ENCODE data around the gene DAZAP1. TPM values are rescaled to one million over a fixed set of nuclear protein-coding genes. Genes with fewer than 3 reads are reported as not detected.

Gene DAZAP1
- total RNA-seq, 2 experiments from 2014 or later = 214 to 217 TPM

DNA sequence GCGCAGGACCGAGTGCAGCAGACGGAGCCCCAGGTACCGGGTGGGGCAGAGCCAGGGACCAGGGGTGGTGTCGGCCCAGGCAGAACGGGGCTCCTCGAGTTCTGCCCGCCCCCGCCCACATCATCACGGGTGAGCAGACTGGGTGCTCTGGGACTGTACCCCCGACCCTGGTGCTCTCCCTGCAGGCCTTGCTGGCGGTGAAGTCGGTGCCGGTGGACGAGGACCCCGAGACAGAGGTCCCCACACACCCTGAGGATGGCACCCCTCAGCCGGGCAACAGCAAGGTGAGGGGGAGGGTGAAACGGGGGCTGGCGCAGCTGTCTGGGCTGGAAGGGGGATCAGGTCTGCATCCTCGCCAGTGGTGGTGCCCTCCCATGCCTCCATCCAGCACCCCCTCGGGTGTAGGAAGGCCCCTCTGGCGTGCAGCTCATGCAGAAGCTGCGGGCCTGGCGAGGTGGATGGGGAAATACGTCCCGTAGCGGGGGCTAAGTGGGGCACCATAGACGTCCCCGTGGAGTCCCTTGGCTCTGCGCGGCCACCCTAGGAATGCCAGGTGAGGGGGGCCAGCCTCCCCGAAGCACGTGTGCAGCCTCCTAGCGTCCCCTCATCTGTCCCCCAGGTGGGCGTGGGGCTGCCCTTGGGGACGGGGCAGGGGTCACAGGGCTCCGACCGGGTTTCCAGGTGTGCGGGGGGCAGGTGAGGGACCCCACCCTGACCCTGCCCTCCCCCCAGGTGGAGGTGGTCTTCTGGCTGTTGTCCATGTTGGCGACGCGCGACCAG, 48.9 kb downstream of the DAZAP1 start:
- Mint-ChIP-seq H3K27ac (no peak overlapping the region), H3K27me3 (peaks cover 42% of the 10 kb centered on the region), H3K36me3 (no peaks in the 10 kb centered on the region), H3K9me3 (no peaks in the 10 kb centered on the region), H3K4me3 (no peak overlapping the region), H3K4me1 (peaks cover 5% of the 10 kb centered on the region)
- ATAC-seq (ENCODE audit: low read depth) = no peak
- no peak for DNase-seq
- POLR2A ChIA-PET = interaction anchor here (0.7 to 1.4 kb wide), 4 partner anchors 9 to 299 kb away, joined by 3 to 4 read pairs (median 3); partner anchors contain the start of gene CIRBP

DNA sequence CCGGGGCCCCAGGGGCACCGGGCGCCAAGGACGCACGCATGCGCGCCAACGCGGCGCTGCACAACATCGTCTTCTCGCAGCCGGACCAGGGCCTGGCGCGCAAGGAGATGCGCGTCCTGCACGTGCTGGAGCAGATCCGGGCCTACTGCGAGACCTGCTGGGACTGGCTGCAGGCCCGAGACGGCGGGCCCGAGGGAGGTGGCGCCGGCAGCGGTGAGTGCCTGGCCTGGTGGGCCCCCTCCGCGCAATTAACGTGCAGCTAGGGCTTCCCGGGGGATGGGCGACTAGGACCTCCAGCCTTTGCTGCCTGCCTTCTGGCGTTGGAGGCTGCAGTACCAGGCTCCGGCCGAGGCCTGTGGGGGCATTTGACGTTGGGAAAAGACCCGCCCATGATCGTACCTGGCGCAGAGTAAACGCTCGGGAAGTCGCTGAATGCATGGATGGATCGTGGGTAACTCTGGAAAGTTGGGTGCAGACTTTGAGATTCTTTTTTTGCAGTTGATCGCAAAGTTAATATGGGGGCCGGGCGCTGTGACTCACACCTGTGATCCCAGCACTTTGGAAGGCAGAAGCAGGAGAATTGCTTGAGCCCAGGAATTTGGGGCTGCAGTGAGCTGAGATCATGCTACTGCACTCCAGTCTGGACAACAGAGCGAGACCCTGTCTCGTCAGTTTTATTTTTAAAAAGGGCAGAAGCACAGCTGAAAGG, 49.8 kb downstream of the DAZAP1 start:
- H3K4me3 Mint-ChIP-seq = no peak overlapping the region
- H3K27ac Mint-ChIP-seq = no peak overlapping the region
- no peaks in the 10 kb centered on the region for H3K36me3 Mint-ChIP-seq
- POLR2A ChIA-PET = interaction anchor here (1.3 kb wide), 1 partner anchor 10 kb away, joined by 3 read pairs; no protein-coding TSS in a partner anchor
- peaks cover 37% of the 10 kb centered on the region for H3K27me3 Mint-ChIP-seq
- DNase-seq = no peak
- no peaks in the 10 kb centered on the region for H3K9me3 Mint-ChIP-seq
- peaks cover 5% of the 10 kb centered on the region for H3K4me1 Mint-ChIP-seq
- no peak for ATAC-seq (ENCODE audit: low read depth)

DNA sequence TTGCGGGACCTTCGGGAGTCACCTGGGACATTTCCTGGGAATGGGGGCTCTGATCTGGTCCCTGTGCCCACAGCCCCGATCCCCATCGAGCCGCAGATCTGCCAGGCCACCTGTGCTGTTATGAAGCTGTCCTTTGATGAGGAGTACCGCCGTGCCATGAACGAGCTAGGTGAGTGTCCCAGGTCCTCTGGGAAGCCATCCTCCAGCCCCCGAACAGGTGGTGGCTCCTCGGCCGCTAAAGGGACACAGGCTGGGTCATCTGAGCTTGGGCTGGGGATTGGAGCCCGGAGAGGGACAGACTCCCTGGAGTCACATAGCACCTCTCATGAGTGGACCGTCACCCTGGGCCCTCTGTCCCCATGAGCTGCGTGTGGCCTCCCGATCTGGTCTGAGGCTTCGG, 50.5 kb downstream of the DAZAP1 start:
- POLR2A ChIA-PET = no interaction called here
- Mint-ChIP-seq H3K4me1 (peaks cover 5% of the 10 kb centered on the region), H3K4me3 (no peak overlapping the region), H3K9me3 (no peaks in the 10 kb centered on the region), H3K27ac (peak overlapping the region; percentile 49), H3K36me3 (no peaks in the 10 kb centered on the region), H3K27me3 (peaks cover 34% of the 10 kb centered on the region)
- ATAC-seq (ENCODE audit: low read depth) (no peak), DNase-seq (no peak)

DNA sequence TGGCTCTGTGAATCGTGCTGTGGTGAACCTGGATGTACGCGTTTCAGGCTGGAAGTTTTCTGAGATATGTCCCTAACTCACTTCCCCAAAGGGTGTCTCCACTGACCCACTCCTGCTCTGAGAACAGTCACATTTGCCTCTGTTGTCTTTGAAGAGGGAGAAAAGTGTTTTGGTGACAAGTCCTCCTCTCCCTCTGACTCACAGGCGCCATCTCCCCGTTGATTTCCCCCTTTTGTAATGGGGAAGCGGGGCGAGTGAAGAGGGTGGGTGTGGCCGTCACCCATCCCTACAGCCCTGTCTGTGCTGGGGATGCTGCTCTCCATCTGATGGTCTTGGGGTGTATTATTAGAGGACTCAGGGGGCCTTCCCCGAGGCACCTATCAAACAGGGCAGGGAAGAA, 52.1 kb downstream of the DAZAP1 start:
- H3K36me3 Mint-ChIP-seq = no peaks in the 10 kb centered on the region
- peaks cover 5% of the 10 kb centered on the region for H3K4me1 Mint-ChIP-seq
- ATAC-seq (ENCODE audit: low read depth) (no peak), DNase-seq (no peak)
- H3K4me3 Mint-ChIP-seq = no peak overlapping the region
- no peaks in the 10 kb centered on the region for H3K9me3 Mint-ChIP-seq
- no peak overlapping the region for H3K27ac Mint-ChIP-seq
- POLR2A ChIA-PET = no interaction called here
- peaks cover 27% of the 10 kb centered on the region for H3K27me3 Mint-ChIP-seq

DNA sequence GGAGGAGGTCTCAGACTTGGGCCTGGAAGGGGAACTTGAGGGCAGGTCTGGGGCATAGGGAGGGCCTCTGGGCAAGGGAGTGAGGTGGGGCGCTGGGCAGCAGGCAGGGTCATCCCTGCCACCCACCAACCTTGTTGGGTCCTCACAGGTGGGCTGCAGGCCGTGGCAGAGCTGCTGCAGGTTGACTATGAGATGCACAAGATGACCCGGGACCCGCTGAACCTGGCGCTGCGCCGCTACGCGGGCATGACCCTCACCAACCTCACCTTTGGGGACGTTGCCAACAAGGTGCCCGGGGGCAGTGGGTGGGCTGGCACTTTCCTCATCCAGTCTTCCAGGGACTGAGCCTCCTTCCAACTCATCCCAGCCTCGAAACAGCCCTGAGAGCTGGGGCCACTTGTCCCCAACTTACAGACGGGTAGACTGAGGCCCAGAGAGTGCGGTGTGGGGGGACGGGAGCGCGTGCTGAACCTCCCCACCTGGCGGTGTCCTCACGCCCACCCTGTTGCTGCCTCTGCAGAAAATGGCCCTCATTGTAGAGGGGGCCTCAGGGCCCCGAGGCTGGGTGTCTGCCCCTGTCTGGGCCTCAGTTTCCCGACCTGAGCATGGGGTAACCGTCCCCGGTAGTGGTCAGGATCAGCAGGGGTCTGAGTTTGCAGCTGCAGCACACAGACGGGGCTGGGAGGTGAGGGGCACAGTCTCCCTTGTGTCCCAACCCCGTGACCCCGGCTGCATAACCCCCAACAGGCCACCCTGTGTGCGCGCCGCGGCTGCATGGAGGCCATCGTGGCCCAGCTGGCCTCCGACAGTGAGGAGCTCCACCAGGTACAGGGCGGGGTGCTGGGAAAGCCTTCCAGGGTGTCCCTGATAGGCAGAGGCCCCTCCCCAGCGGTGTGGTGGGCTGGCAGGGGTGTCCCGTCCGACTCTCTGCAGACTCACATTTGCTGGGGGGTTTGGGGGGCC, 52.9 kb downstream of the DAZAP1 start:
- Mint-ChIP-seq H3K27me3 (peaks cover 20% of the 10 kb centered on the region), H3K4me1 (peaks cover 5% of the 10 kb centered on the region)

DNA sequence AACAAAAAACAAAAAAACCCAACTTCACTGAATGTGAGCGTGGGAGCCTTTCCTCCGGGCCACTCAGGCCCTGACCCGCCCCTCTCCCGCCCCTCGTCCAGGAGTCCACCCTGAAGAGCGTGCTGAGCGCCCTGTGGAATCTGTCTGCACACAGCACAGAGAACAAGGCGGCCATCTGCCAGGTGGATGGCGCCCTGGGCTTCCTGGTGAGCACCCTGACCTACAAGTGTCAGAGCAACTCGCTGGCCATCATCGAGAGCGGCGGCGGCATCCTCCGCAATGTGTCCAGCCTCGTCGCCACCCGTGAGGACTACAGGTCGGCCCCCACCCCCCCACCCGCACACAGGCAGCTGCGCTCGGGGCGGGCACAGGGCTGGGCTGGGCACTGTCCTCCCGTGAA, 54.5 kb downstream of the DAZAP1 start:
- no peaks in the 10 kb centered on the region for H3K9me3 Mint-ChIP-seq
- H3K27ac Mint-ChIP-seq = no peak overlapping the region
- H3K4me3 Mint-ChIP-seq = no peak overlapping the region
- DNase-seq (no peak), ATAC-seq (ENCODE audit: low read depth) (no peak)
- POLR2A ChIA-PET = no interaction called here
- H3K36me3 Mint-ChIP-seq = no peaks in the 10 kb centered on the region
- no peaks in the 10 kb centered on the region for H3K4me1 Mint-ChIP-seq
- H3K27me3 Mint-ChIP-seq = peaks cover 16% of the 10 kb centered on the region

More for the DNA sequence above, 52.9 kb downstream of the DAZAP1 start:
- ATAC-seq (ENCODE audit: low read depth) (no peak), DNase-seq (no peak)
- Mint-ChIP-seq H3K27ac (no peak overlapping the region), H3K36me3 (no peaks in the 10 kb centered on the region), H3K4me3 (no peak overlapping the region), H3K9me3 (no peaks in the 10 kb centered on the region)
- POLR2A ChIA-PET = no interaction called here

DNA sequence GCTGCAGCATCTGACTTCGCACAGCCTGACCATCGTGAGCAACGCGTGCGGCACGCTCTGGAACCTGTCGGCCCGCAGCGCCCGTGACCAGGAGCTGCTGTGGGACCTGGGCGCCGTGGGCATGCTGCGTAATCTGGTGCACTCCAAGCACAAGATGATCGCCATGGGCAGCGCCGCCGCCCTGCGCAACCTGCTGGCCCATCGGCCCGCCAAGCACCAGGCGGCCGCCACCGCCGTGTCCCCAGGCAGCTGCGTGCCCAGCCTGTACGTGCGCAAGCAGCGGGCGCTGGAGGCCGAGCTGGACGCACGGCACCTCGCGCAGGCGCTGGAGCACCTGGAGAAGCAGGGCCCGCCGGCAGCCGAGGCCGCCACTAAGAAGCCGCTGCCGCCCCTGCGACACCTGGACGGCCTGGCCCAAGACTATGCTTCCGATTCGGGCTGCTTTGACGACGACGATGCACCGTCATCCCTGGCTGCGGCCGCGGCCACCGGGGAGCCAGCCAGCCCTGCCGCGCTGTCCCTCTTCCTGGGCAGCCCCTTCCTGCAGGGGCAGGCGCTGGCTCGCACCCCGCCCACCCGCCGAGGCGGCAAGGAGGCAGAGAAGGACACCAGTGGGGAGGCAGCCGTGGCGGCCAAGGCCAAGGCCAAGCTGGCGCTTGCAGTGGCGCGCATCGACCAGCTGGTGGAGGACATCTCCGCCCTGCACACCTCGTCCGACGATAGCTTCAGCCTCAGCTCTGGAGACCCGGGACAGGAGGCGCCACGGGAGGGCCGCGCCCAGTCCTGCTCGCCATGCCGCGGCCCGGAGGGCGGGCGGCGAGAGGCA, 58.0 kb downstream of the DAZAP1 start:
- H3K4me1 Mint-ChIP-seq = peaks cover 1% of the 10 kb centered on the region
- POLR2A ChIA-PET = interaction anchor here (0.6 to 1.5 kb wide), 2 partner anchors 21 to 27 kb away, joined by 3 to 4 read pairs; no protein-coding TSS in a partner anchor
- H3K4me3 Mint-ChIP-seq = no peak overlapping the region
- peaks cover 11% of the 10 kb centered on the region for H3K27me3 Mint-ChIP-seq
- H3K36me3 Mint-ChIP-seq = no peaks in the 10 kb centered on the region
- ATAC-seq (ENCODE audit: low read depth) (peak; percentile 17), DNase-seq (no peak)
- H3K27ac Mint-ChIP-seq = no peak overlapping the region
- no peaks in the 10 kb centered on the region for H3K9me3 Mint-ChIP-seq

DNA sequence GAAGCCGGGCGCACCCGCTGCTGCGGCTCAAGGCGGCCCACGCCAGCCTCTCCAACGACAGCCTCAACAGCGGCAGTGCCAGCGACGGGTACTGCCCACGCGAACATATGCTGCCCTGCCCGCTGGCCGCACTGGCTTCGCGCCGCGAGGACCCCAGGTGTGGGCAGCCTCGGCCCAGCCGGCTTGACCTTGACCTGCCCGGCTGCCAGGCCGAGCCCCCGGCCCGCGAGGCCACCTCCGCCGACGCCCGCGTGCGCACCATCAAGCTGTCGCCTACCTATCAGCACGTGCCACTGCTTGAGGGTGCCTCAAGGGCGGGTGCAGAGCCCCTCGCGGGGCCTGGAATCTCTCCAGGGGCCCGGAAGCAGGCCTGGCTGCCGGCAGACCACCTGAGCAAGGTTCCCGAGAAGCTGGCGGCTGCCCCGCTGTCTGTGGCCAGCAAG, 58.7 kb downstream of the DAZAP1 start:
- Mint-ChIP-seq H3K27ac (no peak overlapping the region), H3K27me3 (peaks cover 11% of the 10 kb centered on the region), H3K9me3 (no peaks in the 10 kb centered on the region), H3K4me3 (no peak overlapping the region), H3K4me1 (peaks cover 1% of the 10 kb centered on the region), H3K36me3 (no peaks in the 10 kb centered on the region)
- POLR2A ChIA-PET = interaction anchor here (1.2 to 1.5 kb wide), 2 partner anchors 9 to 27 kb away, joined by 3 to 4 read pairs; no protein-coding TSS in a partner anchor
- no peak for DNase-seq
- ATAC-seq (ENCODE audit: low read depth) = no peak

DNA sequence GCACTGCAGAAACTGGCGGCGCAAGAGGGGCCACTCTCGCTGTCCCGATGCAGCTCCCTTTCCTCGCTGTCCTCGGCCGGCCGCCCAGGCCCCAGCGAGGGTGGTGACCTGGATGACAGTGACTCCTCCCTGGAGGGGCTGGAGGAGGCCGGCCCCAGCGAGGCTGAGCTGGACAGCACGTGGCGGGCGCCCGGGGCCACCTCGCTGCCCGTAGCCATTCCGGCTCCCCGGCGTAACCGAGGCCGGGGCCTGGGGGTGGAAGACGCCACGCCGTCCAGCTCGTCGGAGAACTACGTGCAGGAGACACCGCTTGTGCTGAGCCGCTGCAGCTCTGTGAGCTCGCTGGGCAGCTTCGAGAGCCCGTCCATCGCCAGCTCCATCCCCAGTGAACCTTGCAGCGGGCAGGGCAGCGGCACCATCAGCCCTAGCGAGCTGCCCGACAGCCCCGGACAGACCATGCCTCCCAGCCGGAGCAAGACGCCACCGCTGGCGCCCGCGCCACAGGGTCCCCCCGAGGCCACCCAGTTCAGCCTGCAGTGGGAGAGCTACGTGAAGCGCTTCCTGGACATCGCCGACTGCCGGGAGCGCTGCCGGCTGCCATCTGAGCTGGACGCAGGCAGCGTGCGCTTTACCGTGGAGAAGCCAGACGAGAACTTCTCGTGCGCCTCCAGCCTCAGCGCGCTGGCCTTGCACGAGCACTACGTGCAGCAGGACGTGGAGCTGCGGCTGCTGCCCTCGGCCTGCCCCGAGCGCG, 59.3 kb downstream of the DAZAP1 start:
- DNase-seq = no peak
- no peak overlapping the region for H3K4me3 Mint-ChIP-seq
- H3K36me3 Mint-ChIP-seq = no peaks in the 10 kb centered on the region
- H3K4me1 Mint-ChIP-seq = peaks cover 3% of the 10 kb centered on the region
- POLR2A ChIA-PET = interaction anchor here (1.2 to 1.5 kb wide), 3 partner anchors 9 to 28 kb away, joined by 3 to 4 read pairs (median 3); partner anchors contain the start of gene REEP6
- H3K9me3 Mint-ChIP-seq = no peaks in the 10 kb centered on the region
- H3K27ac Mint-ChIP-seq = no peak overlapping the region
- peaks cover 11% of the 10 kb centered on the region for H3K27me3 Mint-ChIP-seq
- no peak for ATAC-seq (ENCODE audit: low read depth)

DNA sequence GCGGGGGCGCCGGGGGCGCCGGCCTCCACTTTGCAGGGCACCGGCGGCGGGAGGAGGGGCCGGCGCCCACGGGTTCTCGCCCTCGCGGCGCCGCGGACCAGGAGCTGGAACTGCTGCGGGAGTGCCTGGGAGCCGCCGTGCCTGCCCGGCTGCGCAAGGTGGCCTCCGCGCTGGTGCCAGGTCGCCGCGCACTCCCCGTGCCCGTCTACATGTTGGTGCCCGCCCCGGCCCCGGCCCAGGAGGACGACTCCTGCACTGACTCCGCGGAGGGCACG, 59.8 kb downstream of the DAZAP1 start:
- ATAC-seq (ENCODE audit: low read depth) (no peak), DNase-seq (no peak)
- Mint-ChIP-seq H3K27ac (no peak overlapping the region), H3K4me1 (peaks cover 3% of the 10 kb centered on the region), H3K4me3 (no peak overlapping the region), H3K9me3 (no peaks in the 10 kb centered on the region), H3K27me3 (peaks cover 15% of the 10 kb centered on the region), H3K36me3 (no peaks in the 10 kb centered on the region)
- POLR2A ChIA-PET = interaction anchor here (1.2 to 1.3 kb wide), 2 partner anchors 8 to 24 kb away, joined by 3 to 4 read pairs; partner anchors contain the start of gene REEP6

DNA sequence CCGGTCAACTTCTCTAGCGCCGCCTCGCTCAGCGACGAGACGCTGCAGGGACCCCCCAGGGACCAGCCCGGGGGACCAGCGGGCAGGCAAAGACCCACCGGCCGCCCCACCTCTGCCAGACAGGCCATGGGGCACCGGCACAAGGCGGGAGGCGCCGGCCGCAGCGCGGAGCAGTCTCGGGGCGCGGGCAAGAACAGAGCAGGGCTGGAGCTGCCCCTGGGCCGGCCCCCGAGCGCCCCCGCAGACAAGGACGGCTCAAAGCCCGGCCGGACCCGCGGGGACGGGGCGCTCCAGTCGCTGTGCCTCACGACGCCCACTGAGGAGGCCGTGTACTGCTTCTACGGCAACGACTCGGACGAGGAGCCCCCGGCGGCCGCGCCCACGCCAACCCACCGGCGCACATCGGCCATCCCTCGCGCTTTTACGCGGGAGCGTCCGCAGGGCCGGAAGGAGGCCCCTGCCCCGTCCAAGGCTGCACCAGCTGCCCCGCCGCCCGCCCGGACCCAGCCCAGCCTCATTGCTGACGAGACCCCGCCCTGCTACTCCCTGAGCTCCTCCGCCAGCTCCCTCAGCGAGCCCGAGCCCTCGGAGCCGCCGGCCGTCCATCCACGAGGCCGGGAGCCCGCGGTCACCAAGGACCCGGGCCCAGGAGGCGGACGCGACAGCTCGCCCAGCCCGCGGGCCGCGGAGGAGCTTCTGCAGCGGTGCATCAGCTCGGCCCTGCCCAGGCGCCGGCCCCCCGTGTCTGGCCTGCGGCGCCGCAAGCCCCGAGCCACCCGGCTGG, 60.3 kb downstream of the DAZAP1 start:
- H3K9me3 Mint-ChIP-seq = no peaks in the 10 kb centered on the region
- peaks cover 15% of the 10 kb centered on the region for H3K27me3 Mint-ChIP-seq
- POLR2A ChIA-PET = interaction anchor here (1.2 to 1.3 kb wide), 2 partner anchors 8 to 24 kb away, joined by 3 to 4 read pairs; partner anchors contain the start of gene REEP6
- DNase-seq (no peak), ATAC-seq (ENCODE audit: low read depth) (no peak)
- H3K27ac Mint-ChIP-seq = no peak overlapping the region
- H3K4me1 Mint-ChIP-seq = peaks cover 3% of the 10 kb centered on the region
- H3K4me3 Mint-ChIP-seq = no peak overlapping the region
- no peaks in the 10 kb centered on the region for H3K36me3 Mint-ChIP-seq
